CD14-positive monocyte (primary cell): ENCODE measurements around the gene LRRC7. TPM values are rescaled to one million over a fixed set of nuclear protein-coding genes. Genes with fewer than 3 reads are reported as not detected.

Source experiments
- DNase-seq, 3 donors: peaks; one replicate each; pipeline ENCODE4 v3.0.0-alpha.2; 2011 to 2022
- H2AFZ ChIP-seq: 2 replicates; pipeline ENCODE4 v1.6.0; 2012; ENCODE audit warnings: mild to moderate bottlenecking, low read depth, low read length, inconsistent platforms; ENCODE audit not compliant: insufficient read depth, poor library complexity, severe bottlenecking
- H3K27ac ChIP-seq, 2 donors: 1 replicate in 1 of 2; 2 replicates in 1 of 2; pipeline ENCODE4 v1.5.1; 2012 to 2013; ENCODE audit warnings: low read length in 2 of 2, control low read depth in 1 of 2, inconsistent platforms in 1 of 2, low read depth in 1 of 2, mild to moderate bottlenecking in 1 of 2
- H3K27me3 ChIP-seq, 2 donors: one replicate each; pipeline versions ENCODE4 v1.6.0 to v1.6.1; 2011 to 2013; ENCODE audit warnings: low read length in 2 of 2; ENCODE audit not compliant: control insufficient read depth in 2 of 2, insufficient read depth in 2 of 2
- H3K36me3 ChIP-seq, 2 donors: replicated peaks in 1 of 2; 1 replicate in 1 of 2; 2 replicates in 1 of 2; pipeline versions ENCODE4 v1.5.1 to v1.6.1; 2012 to 2013; ENCODE audit warnings: low read length in 2 of 2, control low read depth in 1 of 2, inconsistent platforms in 1 of 2, mild to moderate bottlenecking in 1 of 2; ENCODE audit not compliant: insufficient read depth in 2 of 2, control insufficient read depth in 1 of 2
- H3K4me1 ChIP-seq, 2 donors: 1 replicate in 1 of 2; 2 replicates in 1 of 2; pipeline versions ENCODE4 v1.5.1 to v1.6.1; 2012 to 2013; ENCODE audit warnings: low read length in 2 of 2, control low read depth in 1 of 2, inconsistent platforms in 1 of 2, mild to moderate bottlenecking in 1 of 2, moderate library complexity in 1 of 2; ENCODE audit not compliant: insufficient read depth in 2 of 2, control insufficient read depth in 1 of 2
- H3K4me2 ChIP-seq: replicated peaks from 2 replicates; pipeline ENCODE3; 2012; ENCODE audit warnings: low read length, moderate library complexity, mild to moderate bottlenecking; ENCODE audit not compliant: poor library complexity, severe bottlenecking; ENCODE audit errors: extremely low read depth
- H3K4me3 ChIP-seq, 3 experiments: fragments of 200-600 bp in 1 of 3; sonication (generic) in 1 of 3; replicated peaks in 1 of 3; 1 replicate in 2 of 3; 2 replicates in 1 of 3; pipeline ENCODE4 v1.5.1; 2011 to 2013; ENCODE audit warnings: low read length in 3 of 3, mild to moderate bottlenecking in 3 of 3, control low read depth in 2 of 3, low read depth in 2 of 3, inconsistent platforms in 1 of 3, moderate library complexity in 1 of 3
- H3K79me2 ChIP-seq: 2 replicates; pipeline ENCODE4 v1.6.0; 2012; ENCODE audit warnings: mild to moderate bottlenecking, control low read depth, inconsistent platforms, low read length, moderate library complexity; ENCODE audit not compliant: insufficient read depth
- H3K9ac ChIP-seq: 2 replicates; pipeline ENCODE4 v1.6.0; 2017; ENCODE audit warnings: low read length, mild to moderate bottlenecking; ENCODE audit not compliant: insufficient read depth, poor library complexity, severe bottlenecking
- H3K9me3 ChIP-seq, 2 donors: replicated peaks in 1 of 2; 1 replicate in 1 of 2; 2 replicates in 1 of 2; pipeline versions ENCODE4 v1.5.1 to v1.6.1; 2012 to 2013; ENCODE audit warnings: low read length in 2 of 2, control low read depth in 1 of 2; ENCODE audit not compliant: control insufficient read depth in 1 of 2, insufficient read depth in 1 of 2
- H4K20me1 ChIP-seq: 2 replicates; pipeline ENCODE4 v1.6.0; 2012; ENCODE audit warnings: mild to moderate bottlenecking, low read length, control low read depth, moderate library complexity; ENCODE audit not compliant: insufficient read depth
- H3K27ac Mint-ChIP-seq, 7 donors: one replicate each; pipeline ENCODE4 v1.8.0; 2020; ENCODE audit warnings: mild to moderate bottlenecking in 7 of 7, mixed read lengths in 7 of 7, moderate library complexity in 6 of 7, inconsistent platforms in 2 of 7
- H3K27me3 Mint-ChIP-seq, 3 donors: one replicate each; pipeline ENCODE4 v1.8.0; 2021 to 2022; ENCODE audit warnings: low read depth in 3 of 3, mild to moderate bottlenecking in 3 of 3, mixed read lengths in 3 of 3, moderate library complexity in 3 of 3, inconsistent platforms in 1 of 3
- H3K36me3 Mint-ChIP-seq, 2 donors: one replicate each; pipeline ENCODE4 v1.8.0; 2020; ENCODE audit warnings: mixed read lengths in 2 of 2, inconsistent platforms in 1 of 2, mild to moderate bottlenecking in 1 of 2
- H3K4me1 Mint-ChIP-seq: one replicate; pipeline ENCODE4 v1.8.0; 2020; ENCODE audit warnings: mild to moderate bottlenecking, mixed read lengths
- H3K4me3 Mint-ChIP-seq, 2 donors: one replicate each; pipeline ENCODE4 v1.8.0; 2020; ENCODE audit warnings: mild to moderate bottlenecking in 2 of 2, mixed read lengths in 2 of 2, moderate library complexity in 1 of 2
- H3K9me3 Mint-ChIP-seq, 7 donors: one replicate each; pipeline ENCODE4 v1.8.0; 2020 to 2022; ENCODE audit warnings: mixed read lengths in 7 of 7, mild to moderate bottlenecking in 6 of 7, moderate library complexity in 6 of 7, inconsistent platforms in 2 of 7
- whole genome bisulfite sequencing: methylation state at CpG from one replicate; pipeline ENCODE4 v1.1.5; 2013; ENCODE audit warnings: missing lambda C conversion rate; ENCODE audit not compliant: insufficient coverage; 5-methylcytosine and 5-hydroxymethylcytosine counted together
- intact Hi-C, 2 donors: fragments of 100-400 bp; cut with micrococcal nuclease; formaldehyde crosslinking; loops; one replicate each; pipeline versions ENCODE4 v1.15.0 to v1.15.1; 2023
- polyA plus RNA-seq, 3 donors: library from polyadenylated mRNA; depleted of rRNA in 1 of 3; unstranded in 2 of 3; stranded (reverse) in 1 of 3; fragments of 300-500 nt in 2 of 3; fragments of >200 nt in 1 of 3; fragmentation: Illumina TruSeq in 2 of 3; gene quantifications; 1 replicate in 2 of 3; 2 replicates in 1 of 3; pipeline ENCODE4 v1.2.3, GENCODE V29; 2012 to 2021
- TF ChIP-seq, protein P1 (sequence below): fragments of 200-600 bp; IDR thresholded peaks from one replicate; pipeline ENCODE4 v1.8.0; 2022; ENCODE audit warnings: antibody characterized with exemption, mild to moderate bottlenecking

Gene LRRC7
- polyA plus RNA-seq, 3 donors: not detected

DNA sequence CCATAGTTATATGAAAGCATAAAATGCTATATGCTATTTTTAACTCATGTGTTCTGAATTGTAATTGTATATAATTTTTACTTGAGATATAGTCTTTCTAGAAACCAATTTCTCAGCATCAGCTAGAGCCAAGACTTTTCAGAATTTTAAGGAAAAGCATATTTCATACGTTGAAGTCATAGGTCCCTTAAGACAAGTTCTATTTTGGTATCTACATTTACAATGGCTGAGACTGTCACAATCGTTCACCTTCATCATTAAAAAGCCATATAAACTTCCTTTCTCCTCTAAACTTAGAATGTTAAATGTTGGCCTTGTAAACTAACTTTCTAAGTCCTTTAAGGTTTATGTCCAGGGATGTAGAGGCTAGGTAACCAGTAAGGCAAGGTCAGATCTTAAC lies 533.5 kb downstream of the LRRC7 start:
- H3K4me3 Mint-ChIP-seq: no peak overlapping the region
- no peaks in the 10 kb centered on the region for H3K36me3 ChIP-seq
- H3K4me3 ChIP-seq: no peak overlapping the region
- no peaks in the 10 kb centered on the region for H3K9me3 Mint-ChIP-seq
- no peak overlapping the region for H3K9ac ChIP-seq
- H3K27me3 ChIP-seq: no peaks in the 10 kb centered on the region
- H3K27ac ChIP-seq: no peak overlapping the region
- no peaks in the 10 kb centered on the region for H3K4me1 ChIP-seq
- intact Hi-C loops: no loop called here
- H3K4me2 ChIP-seq: no peak overlapping the region
- TF ChIP-seq, protein P1, sequence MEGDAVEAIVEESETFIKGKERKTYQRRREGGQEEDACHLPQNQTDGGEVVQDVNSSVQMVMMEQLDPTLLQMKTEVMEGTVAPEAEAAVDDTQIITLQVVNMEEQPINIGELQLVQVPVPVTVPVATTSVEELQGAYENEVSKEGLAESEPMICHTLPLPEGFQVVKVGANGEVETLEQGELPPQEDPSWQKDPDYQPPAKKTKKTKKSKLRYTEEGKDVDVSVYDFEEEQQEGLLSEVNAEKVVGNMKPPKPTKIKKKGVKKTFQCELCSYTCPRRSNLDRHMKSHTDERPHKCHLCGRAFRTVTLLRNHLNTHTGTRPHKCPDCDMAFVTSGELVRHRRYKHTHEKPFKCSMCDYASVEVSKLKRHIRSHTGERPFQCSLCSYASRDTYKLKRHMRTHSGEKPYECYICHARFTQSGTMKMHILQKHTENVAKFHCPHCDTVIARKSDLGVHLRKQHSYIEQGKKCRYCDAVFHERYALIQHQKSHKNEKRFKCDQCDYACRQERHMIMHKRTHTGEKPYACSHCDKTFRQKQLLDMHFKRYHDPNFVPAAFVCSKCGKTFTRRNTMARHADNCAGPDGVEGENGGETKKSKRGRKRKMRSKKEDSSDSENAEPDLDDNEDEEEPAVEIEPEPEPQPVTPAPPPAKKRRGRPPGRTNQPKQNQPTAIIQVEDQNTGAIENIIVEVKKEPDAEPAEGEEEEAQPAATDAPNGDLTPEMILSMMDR: no peak
- H3K27ac Mint-ChIP-seq: no peak overlapping the region
- no peaks in the 10 kb centered on the region for H3K9me3 ChIP-seq
- H3K79me2 ChIP-seq: no peaks in the 10 kb centered on the region
- H2AFZ ChIP-seq: no peak overlapping the region
- no peaks in the 10 kb centered on the region for H3K4me1 Mint-ChIP-seq
- peaks cover 0 to 2% (median 0%) of the 10 kb centered on the region in 3 donors for H3K27me3 Mint-ChIP-seq
- no CpG with 5 or more reads among the region's 2 CpGs for WGBS
- no peaks in the 10 kb centered on the region for H3K36me3 Mint-ChIP-seq
- H4K20me1 ChIP-seq: no peaks in the 10 kb centered on the region
- no peak for DNase-seq

DNA sequence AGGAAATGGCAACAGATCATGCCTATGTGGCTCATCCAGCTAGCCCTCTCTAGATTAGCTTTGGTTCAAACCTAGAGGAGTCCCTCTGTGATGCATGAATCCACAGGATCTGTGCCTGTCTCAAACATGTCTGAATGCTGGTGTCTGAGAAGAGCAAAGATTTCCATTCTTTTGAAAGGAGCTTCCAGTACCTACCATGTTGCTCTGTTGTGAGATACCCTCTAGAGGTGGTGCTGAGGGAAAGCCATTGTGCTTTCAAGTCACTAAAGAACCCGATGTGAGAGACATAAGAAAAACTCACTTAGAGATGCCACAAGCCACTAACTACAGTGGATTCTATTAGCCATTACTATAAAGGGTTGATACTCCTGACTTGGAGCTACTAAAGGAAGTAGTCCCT lies 534.1 kb downstream of the LRRC7 start:
- intact Hi-C loops: no loop called here
- H3K79me2 ChIP-seq: no peaks in the 10 kb centered on the region
- no peak for DNase-seq

More for the DNA sequence above, 534.1 kb downstream of the LRRC7 start:
- H3K27me3 ChIP-seq: no peaks in the 10 kb centered on the region
- H2AFZ ChIP-seq: no peak overlapping the region
- Mint-ChIP-seq H3K27ac (no peak overlapping the region), H3K4me3 (no peak overlapping the region), H3K36me3 (no peaks in the 10 kb centered on the region), H3K4me1 (no peaks in the 10 kb centered on the region), H3K9me3 (no peaks in the 10 kb centered on the region), H3K27me3 (peaks cover 0 to 2% (median 0%) of the 10 kb centered on the region in 3 donors)
- H4K20me1 ChIP-seq: no peaks in the 10 kb centered on the region
- no peaks in the 10 kb centered on the region for H3K36me3 ChIP-seq
- no peak overlapping the region for H3K4me2 ChIP-seq
- no peak overlapping the region for H3K27ac ChIP-seq
- H3K9me3 ChIP-seq: no peaks in the 10 kb centered on the region
- TF ChIP-seq, protein P1: no peak
- no peak overlapping the region for H3K4me3 ChIP-seq
- no peaks in the 10 kb centered on the region for H3K4me1 ChIP-seq
- H3K9ac ChIP-seq: no peak overlapping the region
- WGBS: no CpG with 5 or more reads among the region's 1 CpG
